Measurements from ENCODE around the gene ZFYVE19.

DNA sequence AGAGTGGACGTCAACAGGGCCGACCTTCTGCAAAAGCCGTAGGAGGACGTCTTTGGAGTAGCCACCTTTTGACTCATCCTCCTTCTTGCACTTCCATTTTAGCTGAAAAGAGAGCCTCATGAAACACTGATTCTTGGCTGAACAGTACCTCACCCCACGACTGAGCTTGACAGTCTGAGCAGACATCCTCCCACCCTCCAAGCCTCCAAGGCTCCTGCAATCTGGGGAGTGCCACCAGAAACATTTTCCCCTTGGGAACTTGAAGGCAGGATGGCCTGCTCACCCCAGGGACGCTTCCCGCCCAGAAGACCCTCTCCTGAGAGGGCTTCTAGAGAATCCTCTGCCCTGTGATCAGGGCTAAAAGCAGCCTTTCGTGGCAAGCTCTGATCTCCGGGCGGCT is 31.9 kb upstream of the ZFYVE19 start:
- TF ChIP-seq CTCF (IDR thresholded peaks at IDR 0.05; ENCODE audit: borderline replicate concordance, extremely low read depth, low read length, poor library complexity, severe bottlenecking) (no peak), EZH2 (IDR thresholded peaks at IDR 0.05; ENCODE audit: borderline replicate concordance, low read depth, low read length, severe bottlenecking) (no peak)
